Stimulated activated naive B cell treated with anti-CD40 and anti-IgM and Interleukin-4, amounts not matched to agents 10 μg/mL and 1 μg/mL and 100 μg/mL, for 72 hours (primary cell): ENCODE data around the gene HIGD1C.
"Not testable (repeated sequence)": the region's sequence is repeated elsewhere in the genome, so short reads cannot be mapped to it uniquely, and the experiment has no call there.

Experiments
- ATAC-seq, 2 donors: fragments of 150-1000 bp; cut with Tn5 transposase; replicated peaks; 2 replicates each; pipeline ENCODE4 v1.10.0; 2021; ENCODE audit warnings: moderate library complexity in 1 of 2
- DNase-seq: peaks from one replicate; pipeline ENCODE4 v3.0.0; 2021
- H3K27ac Mint-ChIP-seq: one replicate; pipeline ENCODE4 v1.8.0; 2022; ENCODE audit warnings: mild to moderate bottlenecking, mixed read lengths
- H3K27me3 Mint-ChIP-seq, 2 donors: one replicate each; pipeline ENCODE4 v1.8.0; 2022; ENCODE audit warnings: mixed read lengths in 2 of 2
- H3K36me3 Mint-ChIP-seq, 2 donors: one replicate each; pipeline ENCODE4 v1.8.0; 2022; ENCODE audit warnings: mixed read lengths in 2 of 2, mild to moderate bottlenecking in 1 of 2
- H3K4me1 Mint-ChIP-seq, 2 donors: one replicate each; pipeline ENCODE4 v1.8.0; 2022; ENCODE audit warnings: mixed read lengths in 2 of 2, mild to moderate bottlenecking in 1 of 2
- H3K4me3 Mint-ChIP-seq, 2 donors: one replicate each; pipeline ENCODE4 v1.8.0; 2022; ENCODE audit warnings: mild to moderate bottlenecking in 2 of 2, mixed read lengths in 2 of 2, moderate library complexity in 1 of 2
- H3K9me3 Mint-ChIP-seq, 2 donors: one replicate each; pipeline ENCODE4 v1.8.0; 2022; ENCODE audit warnings: mixed read lengths in 2 of 2, mild to moderate bottlenecking in 1 of 2

HIGD1C gene

GRCh38 chr12:50926932-50927331 lies 25.4 kb upstream of the HIGD1C start:
- not testable (repeated sequence) for DNase-seq, H3K9me3 Mint-ChIP-seq, H3K27me3 Mint-ChIP-seq, ATAC-seq
- H3K4me3 Mint-ChIP-seq = peak overlapping the region; percentile 85 to 91
- H3K27ac Mint-ChIP-seq = peak overlapping the region; percentile 65
- peaks cover 6 to 15% of the 10 kb centered on the region in 2 donors for H3K36me3 Mint-ChIP-seq
- peaks cover 35 to 81% of the 10 kb centered on the region in 2 donors for H3K4me1 Mint-ChIP-seq

- Mint-ChIP-seq H3K36me3 (peaks cover 6 to 15% of the 10 kb centered on the region in 2 donors), H3K4me3 (peak overlapping the region; percentile 85 to 91), H3K27me3 (no peaks in the 10 kb centered on the region), H3K27ac (peak overlapping the region; percentile 80), H3K4me1 (peaks cover 32 to 79% of the 10 kb centered on the region in 2 donors), H3K9me3 (no peaks in the 10 kb centered on the region)
- no peak for DNase-seq
- no peak for ATAC-seq
These were observed 25.0 kb upstream of the HIGD1C start for GRCh38 chr12:50927356-50927755.

- no peaks in the 10 kb centered on the region for H3K27me3 Mint-ChIP-seq
- no peak for DNase-seq
- H3K9me3 Mint-ChIP-seq = no peaks in the 10 kb centered on the region
- peak overlapping the region; percentile 85 to 91 for H3K4me3 Mint-ChIP-seq
- peaks cover 33 to 79% of the 10 kb centered on the region in 2 donors for H3K4me1 Mint-ChIP-seq
- peak overlapping the region; percentile 80 for H3K27ac Mint-ChIP-seq
- no peak for ATAC-seq
- peaks cover 6 to 15% of the 10 kb centered on the region in 2 donors for H3K36me3 Mint-ChIP-seq
These were observed 24.5 kb upstream of the HIGD1C start for GRCh38 chr12:50927766-50928224.

GRCh38 chr12:50928392-50928791 lies 24.0 kb upstream of the HIGD1C start:
- DNase-seq (no peak), ATAC-seq (no peak)
- H3K4me1 Mint-ChIP-seq = peaks cover 35 to 80% of the 10 kb centered on the region in 2 donors
- peak overlapping the region; percentile 90 for H3K27ac Mint-ChIP-seq
- H3K4me3 Mint-ChIP-seq = peak overlapping the region; percentile 85 to 91
- H3K27me3 Mint-ChIP-seq = no peaks in the 10 kb centered on the region
- H3K9me3 Mint-ChIP-seq = no peaks in the 10 kb centered on the region
- H3K36me3 Mint-ChIP-seq = peaks cover 6 to 16% of the 10 kb centered on the region in 2 donors

- peaks cover 6 to 27% of the 10 kb centered on the region in 2 donors for H3K36me3 Mint-ChIP-seq
- H3K27ac Mint-ChIP-seq = no peak overlapping the region
- peaks cover 43 to 84% of the 10 kb centered on the region in 2 donors for H3K4me1 Mint-ChIP-seq
- no peaks in the 10 kb centered on the region for H3K9me3 Mint-ChIP-seq
- H3K4me3 Mint-ChIP-seq = no peak overlapping the region
- DNase-seq = no peak
- H3K27me3 Mint-ChIP-seq = no peaks in the 10 kb centered on the region
- no peak for ATAC-seq
These were observed 22.5 kb upstream of the HIGD1C start for GRCh38 chr12:50929831-50930230.

- not testable (repeated sequence) for H3K27ac Mint-ChIP-seq, H3K9me3 Mint-ChIP-seq, H3K27me3 Mint-ChIP-seq, DNase-seq, ATAC-seq, H3K4me3 Mint-ChIP-seq
- H3K36me3 Mint-ChIP-seq = peaks cover 6 to 27% of the 10 kb centered on the region in 2 donors
- H3K4me1 Mint-ChIP-seq = peaks cover 38 to 83% of the 10 kb centered on the region in 2 donors
These were observed 21.9 kb upstream of the HIGD1C start for GRCh38 chr12:50930477-50930876.

GRCh38 chr12:50932787-50933280 lies 19.5 kb upstream of the HIGD1C start:
- Mint-ChIP-seq H3K4me1 (peaks cover 32 to 67% of the 10 kb centered on the region in 2 donors), H3K27ac (peak overlapping the region; percentile 81), H3K36me3 (peaks cover 15 to 36% of the 10 kb centered on the region in 2 donors), H3K4me3 (no peak overlapping the region), H3K27me3 (no peaks in the 10 kb centered on the region), H3K9me3 (peaks cover 4 to 8% of the 10 kb centered on the region in 2 donors)
- no peak for DNase-seq
- no peak for ATAC-seq

- Mint-ChIP-seq H3K36me3 (peaks cover 17 to 37% of the 10 kb centered on the region in 2 donors), H3K4me3 (no peak overlapping the region), H3K4me1 (peaks cover 27 to 59% of the 10 kb centered on the region in 2 donors), H3K27ac (peak overlapping the region; percentile 81), H3K9me3 (peaks cover 6 to 8% of the 10 kb centered on the region in 2 donors), H3K27me3 (no peaks in the 10 kb centered on the region)
- DNase-seq = no peak
- peak; percentile 51 to 72 for ATAC-seq
These were observed 18.8 kb upstream of the HIGD1C start for GRCh38 chr12:50933459-50934124.

- DNase-seq = no peak
- Mint-ChIP-seq H3K4me3 (no peak overlapping the region), H3K36me3 (peaks cover 19 to 37% of the 10 kb centered on the region in 2 donors), H3K27me3 (no peaks in the 10 kb centered on the region), H3K9me3 (peaks cover 6 to 8% of the 10 kb centered on the region in 2 donors), H3K4me1 (peaks cover 23 to 53% of the 10 kb centered on the region in 2 donors), H3K27ac (peak overlapping the region; percentile 81)
- peak; percentile 49 to 52 for ATAC-seq
These were observed 17.9 kb upstream of the HIGD1C start for GRCh38 chr12:50934371-50934851.

GRCh38 chr12:50934981-50935807 lies 17.1 kb upstream of the HIGD1C start:
- DNase-seq = no peak
- Mint-ChIP-seq H3K4me3 (no peak overlapping the region), H3K9me3 (peaks cover 6 to 8% of the 10 kb centered on the region in 2 donors), H3K36me3 (peaks cover 15 to 33% of the 10 kb centered on the region in 2 donors), H3K27me3 (no peaks in the 10 kb centered on the region), H3K27ac (no peak overlapping the region), H3K4me1 (peaks cover 22 to 47% of the 10 kb centered on the region in 2 donors)
- no peak for ATAC-seq

GRCh38 chr12:50936821-50937530 lies 15.4 kb upstream of the HIGD1C start:
- no peak overlapping the region for H3K27ac Mint-ChIP-seq
- no peaks in the 10 kb centered on the region for H3K27me3 Mint-ChIP-seq
- H3K9me3 Mint-ChIP-seq = peaks cover 6 to 8% of the 10 kb centered on the region in 2 donors
- DNase-seq = no peak
- ATAC-seq = no peak
- H3K4me1 Mint-ChIP-seq = peaks cover 27 to 45% of the 10 kb centered on the region in 2 donors
- peaks cover 13 to 26% of the 10 kb centered on the region in 2 donors for H3K36me3 Mint-ChIP-seq
- no peak overlapping the region for H3K4me3 Mint-ChIP-seq

GRCh38 chr12:50937653-50938052 lies 14.7 kb upstream of the HIGD1C start:
- no peak for DNase-seq
- Mint-ChIP-seq H3K27ac (no peak overlapping the region), H3K4me1 (peaks cover 28 to 47% of the 10 kb centered on the region in 2 donors)

GRCh38 chr12:50947933-50948626 lies 4.3 kb upstream of the HIGD1C start:
- H3K4me3 Mint-ChIP-seq = no peak overlapping the region
- peaks cover 0 to 1% of the 10 kb centered on the region in 2 donors for H3K4me1 Mint-ChIP-seq
- H3K9me3 Mint-ChIP-seq = peaks cover 0 to 1% of the 10 kb centered on the region in 2 donors
- peaks cover 1 to 3% of the 10 kb centered on the region in 2 donors for H3K36me3 Mint-ChIP-seq
- DNase-seq (no peak), ATAC-seq (no peak)
- peak overlapping the region; percentile 9 for H3K27ac Mint-ChIP-seq
- no peaks in the 10 kb centered on the region for H3K27me3 Mint-ChIP-seq

More at GRCh38 chr12:50937653-50938052, 14.7 kb upstream of the HIGD1C start:
- Mint-ChIP-seq H3K36me3 (peaks cover 13 to 26% of the 10 kb centered on the region in 2 donors), H3K27me3 (no peaks in the 10 kb centered on the region), H3K4me3 (no peak overlapping the region), H3K9me3 (peaks cover 6 to 8% of the 10 kb centered on the region in 2 donors)
- no peak for ATAC-seq
